HCT116 (cell line): ENCODE measurements around the gene ANKIB1. TPM values are rescaled to one million over a fixed set of nuclear protein-coding genes. Genes with fewer than 3 reads are reported as not detected.

Experiments
- ATAC-seq: fragments of 200-7000 bp; cut with Tn5 transposase; 2 replicates; pipeline ENCODE4 v1.9.1; 2020; ENCODE audit warnings: mild to moderate bottlenecking, moderate library complexity
- BruUV-seq: library from RNA; stranded (reverse); fragments of 400-500 nt; replicated peaks from 2 replicates; lab custom pipeline; 2021; lab: Mats Ljungman, UMichigan
- CTCF ChIA-PET: fragments of 300-600 bp; sonication (Branson Sonifier 250); formaldehyde crosslinking; loops from one replicate; lab custom pipeline; 2021; ENCODE audit warnings: antibody characterized with exemption; lab: Charles Lee
- POLR2A ChIA-PET: fragments of 300-600, 350-600 bp; sonication (Branson Sonifier 250); formaldehyde crosslinking; loops from one replicate; lab custom pipeline; 2021; ENCODE audit warnings: antibody characterized with exemption; lab: Charles Lee
- RAD21 ChIA-PET, 2 experiments: fragments of 300-600 bp; sonication (Branson Sonifier 250); formaldehyde crosslinking; loops; one replicate each; lab custom pipeline; 2023; ENCODE audit warnings: low total read pairs in 2 of 2; ENCODE audit not compliant: uncharacterized antibody in 2 of 2, unreplicated experiment in 2 of 2, low non-redundant PET in 1 of 2; lab: Charles Lee
- DNase-seq: peaks from one replicate; pipeline ENCODE4 v3.0.0-alpha.2; 2010; ENCODE audit warnings: low read depth, low spot score
- H2AFZ ChIP-seq: fragments of 200-600 bp; shearing (Covaris generic), sonication (generic); 2 replicates; pipeline ENCODE4 v1.6.1; 2017; ENCODE audit warnings: low read depth, mixed run types, mixed read lengths, antibody characterized with exemption, low read length; ENCODE audit not compliant: poor library complexity, severe bottlenecking
- H3K27ac ChIP-seq: 2 replicates; pipeline ENCODE4 v1.5.1; 2012; ENCODE audit warnings: low read depth, low read length
- H3K27me3 ChIP-seq: fragments of 200-600 bp; sonication (generic); 2 replicates; pipeline ENCODE4 v1.6.1; 2016; ENCODE audit warnings: mixed run types, low read length, mixed read lengths; ENCODE audit not compliant: insufficient read depth
- H3K36me3 ChIP-seq, 2 experiments: fragments of 200-500 bp in 1 of 2; fragments of 200-600 bp in 1 of 2; sonication (Bioruptor generic) in 1 of 2; sonication (generic) in 1 of 2; 2 replicates each; pipeline versions ENCODE4 v1.5.1 to v1.6.1; 2014 to 2016; ENCODE audit warnings: low read length in 2 of 2, inconsistent platforms in 1 of 2, mixed read lengths in 1 of 2, mixed run types in 1 of 2; ENCODE audit not compliant: insufficient read depth in 2 of 2, control insufficient read depth in 1 of 2
- H3K4me1 ChIP-seq, 2 experiments: fragments of 200-600 bp in 1 of 2; sonication (generic) in 1 of 2; 2 replicates each; pipeline versions ENCODE4 v1.5.1 to v1.6.1; 2012 to 2017; ENCODE audit warnings: low read length in 2 of 2, inconsistent platforms in 1 of 2, mild to moderate bottlenecking in 1 of 2, mixed read lengths in 1 of 2, mixed run types in 1 of 2, moderate library complexity in 1 of 2; ENCODE audit not compliant: insufficient read depth in 2 of 2, control insufficient read depth in 1 of 2
- H3K4me2 ChIP-seq: fragments of 200-600 bp; sonication (generic); 2 replicates; pipeline ENCODE4 v1.6.1; 2017; ENCODE audit warnings: mixed run types, low read length, mixed read lengths
- H3K4me3 ChIP-seq, 2 experiments: fragments of 200-600 bp in 1 of 2; sonication (generic) in 1 of 2; replicated peaks in 1 of 2; 2 replicates each; pipeline ENCODE4 v1.5.1; 2011 to 2016; ENCODE audit warnings: low read length in 2 of 2, control low read depth in 1 of 2, low read depth in 1 of 2, mild to moderate bottlenecking in 1 of 2, mixed read lengths in 1 of 2, mixed run types in 1 of 2
- H3K79me2 ChIP-seq: fragments of 200-600 bp; sonication (generic); 2 replicates; pipeline ENCODE4 v1.6.1; 2017; ENCODE audit warnings: mild to moderate bottlenecking, mixed run types, low read length, moderate library complexity, mixed read lengths; ENCODE audit not compliant: insufficient read depth
- H3K9ac ChIP-seq: fragments of 200-600 bp; sonication (generic); 2 replicates; pipeline ENCODE4 v1.6.1; 2016; ENCODE audit warnings: low read length, mixed read lengths
- H3K9me2 ChIP-seq: fragments of 200-600 bp; sonication (generic), shearing (Covaris generic); 2 replicates; pipeline ENCODE4 v1.6.1; 2017; ENCODE audit warnings: mixed run types, mild to moderate bottlenecking, moderate library complexity; ENCODE audit not compliant: insufficient read depth
- H3K9me3 ChIP-seq, 2 experiments: fragments of 200-500 bp in 1 of 2; fragments of 200-600 bp in 1 of 2; sonication (Bioruptor generic) in 1 of 2; sonication (generic) in 1 of 2; 2 replicates each; pipeline ENCODE4 v1.6.1; 2014 to 2017; ENCODE audit warnings: low read length in 2 of 2, mixed read lengths in 2 of 2, inconsistent platforms in 1 of 2, low read depth in 1 of 2, mild to moderate bottlenecking in 1 of 2, mixed run types in 1 of 2, moderate library complexity in 1 of 2; ENCODE audit not compliant: control insufficient read depth in 1 of 2, insufficient read depth in 1 of 2
- H4K20me1 ChIP-seq: fragments of 200-600 bp; sonication (generic), shearing (Covaris generic); 2 replicates; pipeline ENCODE4 v1.6.1; 2017; ENCODE audit warnings: mixed run types, mild to moderate bottlenecking, moderate library complexity; ENCODE audit not compliant: insufficient read depth
- ATF3 ChIP-seq: IDR thresholded peaks from 2 replicates; pipeline ENCODE4 v1.6.1; 2012
- CEBPB ChIP-seq: IDR thresholded peaks from 2 replicates; pipeline ENCODE4 v1.6.1; 2012; ENCODE audit warnings: low read depth
- CTCF ChIP-seq, 3 experiments: fragments of 200-600 bp in 1 of 3; sonication (generic) in 1 of 3; IDR thresholded peaks in 2 of 3; conservative IDR thresholded peaks in 1 of 3; 2 replicates each; pipeline ENCODE4 v1.5.1; 2012 to 2017; ENCODE audit warnings: low read depth in 2 of 3, low read length in 2 of 3, antibody characterized with exemption in 1 of 3, borderline replicate concordance in 1 of 3, control low read depth in 1 of 3, mild to moderate bottlenecking in 1 of 3, mixed read lengths in 1 of 3, mixed run types in 1 of 3, moderate library complexity in 1 of 3; ENCODE audit not compliant: insufficient read depth in 1 of 3
- EGR1 ChIP-seq: IDR thresholded peaks from 2 replicates; pipeline ENCODE4 v1.6.1; 2012; ENCODE audit warnings: low read depth
- ELF1 ChIP-seq: IDR thresholded peaks from 2 replicates; pipeline ENCODE4 v1.6.1; 2012; ENCODE audit warnings: low read depth, borderline replicate concordance
- EZH2phosphoT487 ChIP-seq: fragments of 200-600 bp; IDR thresholded peaks from 2 replicates; pipeline ENCODE4 v1.6.1; 2018; ENCODE audit warnings: antibody characterized with exemption, borderline replicate concordance
- JUND ChIP-seq: IDR thresholded peaks from 2 replicates; pipeline ENCODE4 v1.6.1; 2012
- MAX ChIP-seq: IDR thresholded peaks from 2 replicates; pipeline ENCODE4 v1.6.1; 2012
- POLR2AphosphoS5 ChIP-seq: IDR thresholded peaks from 2 replicates; pipeline ENCODE4 v1.6.1; 2011; ENCODE audit warnings: mild to moderate bottlenecking, low read depth, low read length, moderate library complexity
- RAD21 ChIP-seq: IDR thresholded peaks from 2 replicates; pipeline ENCODE4 v1.6.1; 2012; ENCODE audit warnings: low read depth, mild to moderate bottlenecking
- SIN3A ChIP-seq: IDR thresholded peaks from 2 replicates; pipeline ENCODE4 v1.6.1; 2012; ENCODE audit warnings: low read depth
- SP1 ChIP-seq: IDR thresholded peaks from 2 replicates; pipeline ENCODE4 v1.6.1; 2012; ENCODE audit warnings: low read depth
- TCF7L2 ChIP-seq: IDR thresholded peaks from 2 replicates; pipeline ENCODE4 v1.7.0; 2011; ENCODE audit warnings: borderline replicate concordance, inconsistent platforms; ENCODE audit not compliant: insufficient read depth, insufficient read length; ENCODE audit errors: extremely low read depth
- YY1 ChIP-seq: IDR thresholded peaks from 2 replicates; pipeline ENCODE4 v1.6.1; 2011; ENCODE audit warnings: low read length, low read depth, moderate library complexity, mild to moderate bottlenecking; ENCODE audit not compliant: insufficient replicate concordance; ENCODE audit errors: extremely low read depth
- ZBTB33 ChIP-seq: IDR thresholded peaks from 2 replicates; pipeline ENCODE4 v1.6.1; 2011; ENCODE audit warnings: mild to moderate bottlenecking, low read length, moderate library complexity; ENCODE audit not compliant: insufficient replicate concordance; ENCODE audit errors: extremely low read depth
- ZFX ChIP-seq: fragments of 450-650 bp; IDR thresholded peaks from 2 replicates; pipeline ENCODE4 v1.6.1; 2017
- intact Hi-C: fragments of 100-400 bp; cut with micrococcal nuclease; formaldehyde crosslinking; loops from 2 replicates; pipeline ENCODE4 v1.10.0; 2022
- total RNA-seq: library from RNA; stranded (reverse); gene quantifications from one replicate; pipeline ENCODE4 v1.2.1, GENCODE V29; 2021; ENCODE audit not compliant: unreplicated experiment

Gene ANKIB1
- total RNA-seq, 1 experiment from 2014 or later, result 41.2 TPM

- no peak for ATAC-seq
- CTCF ChIA-PET, result no interaction called here
Measured at GRCh38 chr7:92297736-92298135, 52.0 kb downstream of the ANKIB1 start.

More at GRCh38 chr7:92297736-92298135, 52.0 kb downstream of the ANKIB1 start:
- intact Hi-C loops, result loop anchor here (5.0 kb wide), 1 partner anchor 35 kb away; no protein-coding TSS in a partner anchor
- BruUV-seq, result no TSS peak
- Histone ChIP-seq H3K4me2 (no peak overlapping the region), H3K27me3 (no peaks in the 10 kb centered on the region), H3K9me3 (no peaks in the 10 kb centered on the region), H4K20me1 (no peaks in the 10 kb centered on the region; the same call in 1 of the 2 replicates), H3K4me1 (peaks cover 0 to 3% of the 10 kb centered on the region in 2 experiments; a peak in 1 of 4 replicates), H3K9me2 (no peaks in the 10 kb centered on the region), H3K9ac (no peak overlapping the region), H2AFZ (no peak overlapping the region), H3K27ac (no peak overlapping the region), H3K4me3 (no peak overlapping the region), H3K79me2 (peaks cover 13% of the 10 kb centered on the region; the same call in 1 of the 2 replicates), H3K36me3 (peaks cover 0 to 9% of the 10 kb centered on the region in 2 experiments; a peak in 1 of 4 replicates)
- no peak for DNase-seq
- ChIA-PET POLR2A (no interaction called here), RAD21 (no interaction called here)
- no peak for TF ChIP-seq ATF3
- TF ChIP-seq EZH2phosphoT487, result no peak
- TF ChIP-seq SIN3A, result no peak
- TF ChIP-seq CTCF (IDR thresholded peaks at IDR 0.05 in 2 of 3, conservative IDR thresholded peaks at IDR 0.05 in 1 of 3; ENCODE audit: borderline replicate concordance in 1 of 3, insufficient read depth in 1 of 3, low read depth in 2 of 3, low read length in 2 of 3), result no peak
- no peak for TF ChIP-seq ZBTB33
- TF ChIP-seq ZFX, result no peak
- TF ChIP-seq EGR1, result no peak
- TF ChIP-seq CEBPB, result no peak
- TF ChIP-seq SP1, result no peak
- no peak for TF ChIP-seq YY1
- no peak for TF ChIP-seq ELF1
- no peak for TF ChIP-seq TCF7L2
- no peak for TF ChIP-seq MAX
- no peak for TF ChIP-seq RAD21
- no peak for TF ChIP-seq JUND
- no peak for TF ChIP-seq POLR2AphosphoS5
